ENCODE data around the gene CACNB4.

DNA sequence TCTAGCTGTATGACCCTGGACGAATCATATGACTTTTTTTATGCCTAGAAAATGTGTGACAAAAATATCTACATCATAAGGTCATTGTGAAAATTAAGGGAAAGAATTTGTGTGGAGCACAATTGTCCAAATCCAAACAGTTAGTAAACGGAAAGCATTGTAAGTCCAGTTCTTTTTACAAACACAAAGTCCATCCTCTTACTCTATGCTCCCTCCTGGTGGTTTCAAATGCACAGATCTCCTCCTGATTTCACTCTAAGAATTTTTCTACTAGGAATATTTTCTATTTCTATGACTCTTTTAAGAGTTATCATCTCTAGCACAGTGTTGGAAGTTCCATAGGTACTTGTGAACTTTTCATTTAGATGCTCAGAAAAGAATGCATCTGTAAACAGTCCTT is 145.4 kb downstream of the CACNB4 start:
- TF ChIP-seq CTCF (IDR thresholded peaks at IDR 0.05), result no peak
- no peak for TF ChIP-seq POLR2A (IDR thresholded peaks at IDR 0.05)
